Activated naive CD4-positive, alpha-beta T cell (primary cell): ENCODE measurements around the gene BAHCC1.

Source experiments
- DNase-seq, 4 experiments: peaks; one replicate each; lab custom pipeline; 2025; lab: John Stamatoyannopoulos, UW

BAHCC1 gene

DNA sequence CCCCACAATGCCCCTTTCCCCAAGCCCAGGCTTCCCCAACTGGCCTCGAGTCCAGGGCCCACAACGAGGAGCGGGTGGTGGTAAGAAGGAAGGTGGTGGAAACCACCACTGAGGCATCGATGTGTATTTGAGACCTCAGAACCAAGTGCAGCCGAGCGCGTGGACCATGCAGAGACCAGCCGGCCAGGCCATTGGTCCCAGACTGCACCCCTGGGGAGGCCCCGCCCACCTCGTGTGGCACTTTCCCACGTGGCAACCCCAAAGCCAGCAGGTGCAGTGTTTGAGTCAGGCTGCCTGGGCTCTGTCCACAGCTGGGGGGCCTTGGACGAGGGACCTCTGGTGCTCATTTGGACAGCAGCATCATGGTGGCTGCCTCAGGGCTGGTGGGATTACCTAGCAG, 28.1 kb upstream of the BAHCC1 start:
- no peak for DNase-seq

GRCh38 chr17:81368161-81369022, 26.9 kb upstream of the BAHCC1 start:
- no peak for DNase-seq

- DNase-seq = no peak
Measured at GRCh38 chr17:81370294-81370693, 25.0 kb upstream of the BAHCC1 start.

- no peak for DNase-seq
Measured at GRCh38 chr17:81371910-81372760, 23.1 kb upstream of the BAHCC1 start.

- no peak for DNase-seq
Measured at GRCh38 chr17:81373536-81374160, 21.6 kb upstream of the BAHCC1 start.

GRCh38 chr17:81374890-81375289, 20.4 kb upstream of the BAHCC1 start:
- DNase-seq = no peak

DNA sequence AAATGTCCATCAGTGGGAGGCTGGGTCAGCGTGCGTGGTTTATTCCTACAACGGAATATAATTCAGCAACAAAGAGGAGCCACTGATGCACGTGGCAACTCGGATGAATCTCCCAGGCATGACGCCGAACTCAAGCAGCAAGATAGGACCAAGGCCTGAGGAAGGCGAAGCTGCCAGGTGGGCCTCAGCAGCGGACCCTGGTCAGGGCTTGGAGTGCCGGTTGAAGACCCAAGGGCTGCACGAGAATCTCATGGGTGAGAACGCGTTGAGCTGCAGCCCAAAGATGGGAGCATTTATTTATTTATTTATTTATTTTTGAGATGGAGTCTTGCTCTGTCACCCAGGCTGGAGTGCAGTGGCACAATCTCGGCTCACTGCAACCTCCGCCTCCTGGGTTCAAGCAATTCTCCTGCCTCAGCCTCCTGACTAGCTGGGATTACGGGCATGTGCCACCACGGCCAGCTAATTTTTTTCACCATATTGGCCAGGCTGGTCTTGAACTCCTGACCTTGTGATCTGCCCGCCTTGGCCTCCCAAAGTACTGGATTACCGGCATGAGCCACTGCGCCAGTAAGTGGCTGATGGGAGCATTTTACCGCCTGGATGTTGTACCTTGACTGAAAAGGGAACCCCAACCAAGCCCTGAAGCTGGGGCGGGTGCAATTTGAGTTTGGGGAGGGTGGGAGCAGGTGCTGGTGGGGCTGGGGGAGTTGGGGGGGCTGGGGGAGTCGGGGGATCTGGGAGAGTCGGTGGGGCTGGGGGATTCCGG, 18.1 kb upstream of the BAHCC1 start:
- DNase-seq = no peak

- no peak for DNase-seq
Measured at GRCh38 chr17:81378941-81379511, 16.2 kb upstream of the BAHCC1 start.

GRCh38 chr17:81379523-81379942, 15.7 kb upstream of the BAHCC1 start:
- DNase-seq = no peak

DNA sequence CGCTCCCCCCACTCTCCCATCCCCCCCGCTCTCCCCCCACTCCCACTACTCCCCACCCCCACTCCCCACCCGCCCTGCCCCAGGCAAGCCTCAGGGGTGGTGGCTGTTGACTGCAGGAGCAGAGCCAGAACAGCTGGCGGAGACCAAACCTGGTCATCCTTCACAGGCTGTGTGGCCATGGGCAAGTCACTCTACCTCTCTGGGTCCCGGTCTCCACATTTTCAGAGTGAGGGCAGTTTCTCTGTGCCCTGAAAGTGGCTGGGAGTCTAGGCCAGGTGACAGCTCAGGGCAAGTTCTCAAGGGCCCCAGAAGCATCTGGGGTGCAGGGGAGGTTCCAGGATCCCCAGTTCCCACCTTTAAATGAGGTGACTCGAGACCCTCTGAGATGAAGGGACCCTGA, 15.1 kb upstream of the BAHCC1 start:
- no peak for DNase-seq

DNA sequence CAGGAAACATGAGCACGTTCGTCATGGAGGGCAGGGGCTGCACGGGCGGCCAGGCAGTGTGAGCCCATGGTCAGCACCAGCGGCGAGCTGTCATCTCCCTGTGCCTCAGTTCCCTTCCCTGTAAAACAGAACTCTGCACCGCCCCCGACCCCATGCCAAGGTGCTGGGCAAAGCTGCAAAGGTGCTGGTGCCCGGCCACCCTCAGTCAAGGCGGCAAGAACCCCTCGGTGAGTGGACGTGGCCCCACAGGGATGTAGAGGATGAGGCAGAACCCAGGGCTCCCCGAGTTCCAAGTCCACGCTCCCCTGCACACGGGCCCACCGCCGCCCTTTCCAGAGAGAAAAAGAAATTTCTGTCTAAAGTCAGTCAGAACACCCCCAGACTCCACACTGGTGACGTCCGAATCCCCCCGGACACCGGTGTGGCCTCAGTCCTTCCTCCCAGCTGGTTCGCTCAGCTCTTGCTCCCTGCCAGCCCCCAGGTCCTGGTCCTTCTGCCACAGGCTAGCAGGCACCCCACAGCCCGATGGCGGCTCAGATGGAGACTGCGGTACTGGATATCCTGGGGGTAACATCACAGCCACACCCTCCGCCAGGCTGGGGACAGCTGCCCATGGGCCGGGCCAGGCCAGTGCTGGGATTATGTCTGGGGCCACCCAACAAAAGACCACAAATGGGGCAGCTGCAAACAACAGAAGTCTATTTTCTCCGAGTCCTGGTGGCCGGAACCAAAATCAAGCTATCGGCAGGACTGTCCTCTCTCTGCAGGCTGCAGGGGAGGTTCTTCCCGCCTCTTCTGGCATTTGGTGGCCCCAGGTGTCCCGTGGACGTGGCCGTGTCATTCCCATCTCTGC, 14.4 kb upstream of the BAHCC1 start:
- no peak for DNase-seq

DNA sequence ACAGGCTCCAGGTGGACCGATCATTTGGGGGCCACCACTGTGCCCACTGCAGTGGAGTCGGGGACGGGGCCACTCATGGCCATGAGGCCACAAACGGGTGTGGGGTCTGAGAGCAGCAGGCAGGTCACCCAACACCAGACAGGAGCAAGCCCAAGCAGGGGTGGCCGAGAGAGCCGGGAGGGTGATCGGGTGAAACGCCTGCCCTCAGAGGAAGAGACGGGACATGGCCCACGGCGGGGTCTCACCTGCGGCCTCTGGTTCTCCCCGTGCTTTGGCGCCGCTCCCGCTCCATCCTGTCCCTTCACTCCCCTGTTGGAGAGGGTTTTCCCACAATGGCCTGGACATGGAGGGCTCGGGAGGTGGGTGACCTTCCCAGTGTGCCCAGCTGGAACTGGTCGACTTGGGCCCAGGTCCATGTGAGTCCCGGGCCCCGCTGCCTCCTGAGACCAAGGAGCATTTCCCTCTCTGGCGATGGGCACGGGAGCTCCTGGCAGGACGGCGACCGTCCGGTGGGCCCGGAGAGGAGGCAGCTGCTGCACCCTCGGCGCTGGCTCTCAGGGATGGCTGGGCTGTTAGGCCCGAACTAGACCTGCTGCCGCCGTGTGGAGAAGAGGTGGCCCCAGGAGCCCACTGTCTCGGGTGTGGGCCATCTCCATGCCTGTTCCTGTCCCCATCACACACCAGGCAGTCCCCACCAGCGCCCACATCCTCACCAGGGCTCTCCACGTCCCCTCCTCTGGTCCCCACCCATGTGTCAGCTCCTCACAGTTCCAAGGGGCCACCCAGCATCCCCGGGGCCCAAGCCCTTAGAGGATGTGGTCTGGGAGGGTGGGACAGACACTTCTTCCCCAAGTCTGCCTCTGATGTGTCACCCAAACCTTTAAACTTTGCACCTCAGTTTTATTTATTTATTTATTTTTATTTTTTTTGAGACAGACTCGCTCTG, 13.4 kb upstream of the BAHCC1 start:
- DNase-seq = no peak

DNA sequence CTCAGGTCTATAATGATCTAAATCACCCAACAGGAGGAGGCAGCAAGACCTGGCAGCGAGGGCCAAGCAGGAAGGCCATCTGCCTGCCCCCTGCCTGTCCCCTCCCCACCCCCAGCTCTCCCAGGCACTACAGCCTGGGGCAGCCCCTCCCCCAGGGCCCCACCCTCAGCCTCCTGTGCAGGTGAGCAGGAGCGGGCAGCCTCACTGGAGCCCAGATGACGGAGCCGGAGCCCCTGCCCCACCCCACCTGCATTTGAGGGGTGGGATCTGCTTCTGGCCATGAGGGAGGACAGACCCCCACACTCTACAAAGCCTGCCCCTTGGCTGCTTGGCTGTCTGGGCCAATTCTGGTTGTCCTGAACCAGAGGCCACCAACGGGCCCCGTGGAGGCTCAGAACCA, 12.4 kb upstream of the BAHCC1 start:
- DNase-seq = no peak

- no peak for DNase-seq
Measured at GRCh38 chr17:81383504-81384421, 11.5 kb upstream of the BAHCC1 start.

GRCh38 chr17:81384929-81385319, 10.3 kb upstream of the BAHCC1 start:
- DNase-seq = no peak

DNA sequence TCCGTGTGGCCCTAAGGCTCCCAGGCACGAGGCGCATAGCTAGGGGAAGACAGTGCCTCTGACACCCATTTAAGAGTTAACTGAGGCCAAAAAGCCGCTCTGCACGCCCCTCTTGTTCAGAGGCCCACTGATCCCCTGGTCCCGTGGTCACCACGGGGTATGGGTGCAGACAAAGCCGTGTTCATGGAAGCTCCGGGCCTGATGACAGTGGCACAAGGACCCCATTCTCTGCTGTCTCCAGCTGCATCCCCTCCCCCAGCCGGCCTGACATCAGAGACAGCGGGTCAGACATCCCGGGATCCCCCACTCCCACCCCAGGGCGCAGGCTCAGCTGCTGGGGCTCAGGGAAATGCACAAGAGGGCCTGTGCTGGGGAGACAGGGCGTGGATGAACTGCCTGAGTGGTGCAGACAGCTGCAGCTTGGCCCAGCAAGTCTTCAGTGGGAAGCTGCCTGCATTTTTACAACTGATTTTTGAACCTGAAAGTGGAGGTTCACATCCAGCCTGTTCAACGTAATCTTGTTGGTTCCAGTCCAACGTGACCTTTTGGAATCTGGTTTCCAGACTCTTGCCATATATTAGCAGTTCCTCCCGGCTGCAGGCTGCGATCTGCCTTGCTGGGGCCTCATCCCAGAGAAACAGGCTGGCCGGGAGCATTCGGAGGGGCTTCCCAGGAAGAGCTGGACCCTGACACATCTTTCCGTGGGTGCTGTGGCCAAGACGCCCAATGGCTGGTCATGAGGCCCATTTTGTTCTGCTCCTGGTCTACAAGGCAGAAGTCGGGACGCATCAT, 9.7 kb upstream of the BAHCC1 start:
- DNase-seq = no peak

- no peak for DNase-seq
Measured at GRCh38 chr17:81386141-81386645, 9.1 kb upstream of the BAHCC1 start.
